ENCODE measurements around the gene KSR1.

Gene KSR1

DNA sequence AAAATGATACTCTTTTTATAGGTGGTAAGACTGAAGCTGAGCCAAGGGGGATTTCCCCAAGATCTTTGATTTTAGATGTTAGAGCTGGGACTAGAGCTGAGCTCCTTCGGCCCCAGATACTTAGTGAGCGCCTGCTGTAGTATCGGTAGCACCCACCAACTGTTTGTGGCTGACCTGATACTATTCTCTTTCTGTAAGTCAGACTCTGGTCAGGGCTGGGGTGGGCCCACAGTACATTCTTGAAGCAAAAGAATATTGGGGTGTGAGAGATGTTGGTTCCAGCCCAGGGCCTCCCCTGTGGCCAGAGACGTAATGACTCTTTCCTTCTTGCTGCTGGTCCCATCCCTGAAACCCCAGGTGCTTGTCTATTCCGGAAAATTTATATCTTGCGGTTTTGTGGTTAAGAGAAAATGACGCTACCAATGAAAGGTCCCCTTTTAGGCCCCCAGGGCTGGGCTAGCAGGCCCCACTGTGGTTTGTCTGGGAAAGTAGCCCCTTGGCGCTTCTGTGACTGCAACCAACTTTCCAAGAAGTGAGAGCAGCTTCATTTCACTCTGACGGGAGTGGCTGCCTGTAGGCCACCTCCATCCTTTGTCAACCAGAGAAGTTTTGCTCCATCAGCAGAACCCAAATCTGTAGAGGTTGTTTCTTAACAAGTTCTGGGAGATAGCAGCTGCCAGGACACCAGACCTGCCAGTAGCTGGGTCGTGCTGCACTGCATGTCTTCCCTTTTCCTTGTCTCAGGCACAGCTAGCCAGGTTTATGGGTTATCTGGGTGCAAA, 88.3 kb downstream of the KSR1 start:
- Mint-ChIP-seq H3K27me3 (no peaks in the 10 kb centered on the region), H3K4me3 (no peak overlapping the region), H3K27ac (no peak overlapping the region), H3K4me1 (ENCODE audit: low read depth) (peaks cover 62% of the 10 kb centered on the region), H3K9me3 (no peaks in the 10 kb centered on the region), H3K36me3 (ENCODE audit: low read depth) (no peaks in the 10 kb centered on the region)
- intact Hi-C loops (cut with micrococcal nuclease): no loop called here

DNA sequence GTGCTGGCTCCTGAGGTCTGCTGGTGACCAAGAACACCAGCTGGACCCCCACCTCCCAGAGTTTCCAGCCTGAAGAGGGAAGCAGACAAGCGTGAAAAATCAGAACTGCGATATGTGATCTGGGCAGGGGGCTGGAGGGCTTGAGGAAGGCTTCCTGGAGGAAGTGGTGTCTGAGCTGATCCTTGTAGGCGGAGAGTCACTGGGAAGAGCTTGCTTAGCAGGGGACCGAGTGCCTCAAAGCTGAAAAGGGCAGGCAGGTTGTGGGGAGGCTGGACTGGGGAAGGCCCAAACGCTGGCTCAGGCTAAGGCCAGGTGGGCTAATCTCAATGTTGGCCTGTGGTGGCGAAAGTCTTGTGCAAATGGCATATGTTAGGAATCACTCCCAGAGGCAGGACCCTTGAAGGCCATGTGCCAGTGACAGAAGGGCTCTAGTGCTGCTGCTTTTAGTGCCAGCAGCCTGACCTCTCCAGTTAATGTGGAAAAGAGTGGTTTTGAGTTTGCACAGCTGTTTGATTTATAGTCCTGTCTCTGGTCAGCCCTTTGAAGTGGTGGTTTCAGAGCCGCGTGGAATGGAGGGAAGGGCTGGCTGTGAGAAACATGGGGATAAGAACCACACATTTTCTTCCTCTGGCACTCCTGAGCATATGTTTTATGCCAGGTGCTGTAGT, 89.4 kb downstream of the KSR1 start:
- intact Hi-C loops (cut with micrococcal nuclease): no loop called here
- no peak overlapping the region for H3K4me3 Mint-ChIP-seq
- no peaks in the 10 kb centered on the region for H3K36me3 Mint-ChIP-seq (ENCODE audit: low read depth)

DNA sequence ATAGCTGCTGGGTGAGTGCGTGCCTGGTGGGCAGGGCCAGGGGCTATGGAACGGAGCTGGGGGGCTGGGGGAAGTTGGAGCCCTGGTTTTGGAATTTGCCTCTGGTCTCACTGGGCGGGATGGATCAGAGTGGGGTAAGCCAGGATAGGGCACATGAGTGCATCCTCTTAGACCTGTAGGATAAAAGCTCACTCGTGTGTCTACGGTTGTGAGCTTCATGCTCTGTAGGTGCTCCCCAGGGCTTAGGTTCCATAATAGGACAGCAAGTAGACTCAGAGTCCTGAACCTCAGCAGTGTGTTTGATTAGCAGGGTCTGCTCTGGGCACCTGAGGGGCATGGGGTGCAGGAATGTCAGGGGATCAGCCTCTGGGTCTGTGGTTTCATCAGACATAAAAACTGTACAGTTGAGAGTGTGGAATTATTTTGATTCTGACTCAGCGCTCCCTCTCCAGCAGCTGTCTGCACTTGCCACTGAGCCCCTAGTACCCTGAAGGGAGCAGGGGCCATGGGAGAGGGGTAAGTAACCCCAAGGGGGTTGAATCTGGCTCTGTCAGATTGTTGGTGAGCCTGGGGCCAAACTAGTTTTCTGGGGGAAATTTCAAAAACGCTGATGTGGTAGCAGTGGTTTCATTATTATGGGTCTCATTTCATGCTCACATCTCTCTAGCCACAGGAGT, 90.5 kb downstream of the KSR1 start:
- no peak overlapping the region for H3K4me3 Mint-ChIP-seq
- H3K27me3 Mint-ChIP-seq: no peaks in the 10 kb centered on the region
- intact Hi-C loops (cut with micrococcal nuclease): no loop called here
- H3K27ac Mint-ChIP-seq: no peak overlapping the region
- H3K9me3 Mint-ChIP-seq: no peaks in the 10 kb centered on the region
- H3K36me3 Mint-ChIP-seq (ENCODE audit: low read depth): peaks cover 7% of the 10 kb centered on the region
- H3K4me1 Mint-ChIP-seq (ENCODE audit: low read depth): peaks cover 43% of the 10 kb centered on the region

More for the DNA sequence above, 89.4 kb downstream of the KSR1 start:
- H3K27me3 Mint-ChIP-seq: no peaks in the 10 kb centered on the region
- no peaks in the 10 kb centered on the region for H3K9me3 Mint-ChIP-seq
- H3K4me1 Mint-ChIP-seq (ENCODE audit: low read depth): peaks cover 51% of the 10 kb centered on the region
- peak overlapping the region; percentile 36 for H3K27ac Mint-ChIP-seq

DNA sequence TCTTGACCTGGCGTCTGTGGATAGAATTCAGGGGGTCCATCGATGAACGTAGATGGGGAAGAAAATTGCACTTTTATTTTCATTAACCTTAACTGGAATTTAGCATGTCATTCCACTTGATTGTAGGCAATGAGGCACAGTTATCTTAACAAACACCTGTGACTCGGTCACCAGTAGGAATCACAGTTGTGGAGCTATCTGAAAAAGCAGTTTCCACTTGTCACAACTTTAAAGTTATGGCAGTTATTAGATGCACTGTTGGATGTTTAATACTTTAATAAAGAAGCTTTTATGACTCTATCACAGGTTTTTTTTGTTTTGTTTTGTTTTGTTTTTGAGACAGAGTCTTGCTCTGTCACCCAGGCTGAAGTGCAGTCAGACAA, 91.0 kb downstream of the KSR1 start:
- Mint-ChIP-seq H3K9me3 (no peaks in the 10 kb centered on the region), H3K27me3 (no peaks in the 10 kb centered on the region), H3K4me1 (ENCODE audit: low read depth) (peaks cover 44% of the 10 kb centered on the region), H3K4me3 (no peak overlapping the region), H3K36me3 (ENCODE audit: low read depth) (peaks cover 11% of the 10 kb centered on the region), H3K27ac (no peak overlapping the region)
- intact Hi-C loops (cut with micrococcal nuclease): no loop called here

- Mint-ChIP-seq H3K4me3 (no peak overlapping the region), H3K4me1 (ENCODE audit: low read depth) (peaks cover 49% of the 10 kb centered on the region), H3K36me3 (ENCODE audit: low read depth) (peaks cover 20% of the 10 kb centered on the region), H3K9me3 (no peaks in the 10 kb centered on the region), H3K27me3 (no peaks in the 10 kb centered on the region), H3K27ac (no peak overlapping the region)
- intact Hi-C loops (cut with micrococcal nuclease): no loop called here
Observed at GRCh38 chr17:27548369-27548768, 92.1 kb downstream of the KSR1 start.

GRCh38 chr17:27549251-27549893, 93.1 kb downstream of the KSR1 start:
- intact Hi-C loops (cut with micrococcal nuclease): no loop called here
- H3K27ac Mint-ChIP-seq: no peak overlapping the region
- no peak overlapping the region for H3K4me3 Mint-ChIP-seq
- H3K9me3 Mint-ChIP-seq: no peaks in the 10 kb centered on the region
- H3K36me3 Mint-ChIP-seq (ENCODE audit: low read depth): peaks cover 20% of the 10 kb centered on the region
- H3K27me3 Mint-ChIP-seq: no peaks in the 10 kb centered on the region
- peaks cover 44% of the 10 kb centered on the region for H3K4me1 Mint-ChIP-seq (ENCODE audit: low read depth)

DNA sequence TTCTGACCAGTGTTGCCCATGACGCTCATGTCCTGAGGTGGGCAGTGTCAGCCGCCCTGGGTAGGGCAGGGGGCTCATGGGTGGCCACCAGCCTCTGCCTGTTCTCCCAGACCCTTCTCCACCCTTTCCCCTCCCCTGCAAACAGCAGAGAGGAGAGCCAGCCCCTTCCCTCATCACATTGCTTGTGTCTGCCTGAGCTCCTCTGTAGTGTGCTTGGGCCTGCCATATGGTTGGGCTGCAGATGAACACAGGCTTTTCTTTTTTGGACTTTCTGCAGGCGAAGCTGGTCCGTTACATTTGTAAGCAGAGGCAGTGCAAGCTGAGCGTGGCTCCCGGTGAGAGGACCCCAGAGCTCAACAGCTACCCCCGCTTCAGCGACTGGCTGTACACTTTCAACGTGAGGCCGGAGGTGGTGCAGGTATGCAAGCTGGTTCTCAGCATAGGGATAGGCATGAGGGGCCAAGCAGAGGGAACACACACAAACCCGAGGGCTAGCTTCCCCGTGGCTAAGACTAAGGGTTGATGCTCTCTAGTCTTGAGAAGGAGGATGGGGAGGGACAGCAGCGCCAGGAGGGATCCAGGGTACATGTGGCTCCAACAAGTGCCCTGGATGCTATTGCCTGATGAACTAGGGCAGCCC, 94.2 kb downstream of the KSR1 start:
- Mint-ChIP-seq H3K9me3 (no peaks in the 10 kb centered on the region), H3K36me3 (ENCODE audit: low read depth) (peaks cover 20% of the 10 kb centered on the region), H3K4me1 (ENCODE audit: low read depth) (peaks cover 40% of the 10 kb centered on the region), H3K27ac (no peak overlapping the region), H3K27me3 (no peaks in the 10 kb centered on the region), H3K4me3 (no peak overlapping the region)
- intact Hi-C loops (cut with micrococcal nuclease): no loop called here

- H3K27ac Mint-ChIP-seq: no peak overlapping the region
- H3K36me3 Mint-ChIP-seq (ENCODE audit: low read depth): peaks cover 20% of the 10 kb centered on the region
Observed at GRCh38 chr17:27550974-27551505, 94.8 kb downstream of the KSR1 start.

GRCh38 chr17:27551701-27552248, 95.5 kb downstream of the KSR1 start:
- no peaks in the 10 kb centered on the region for H3K27me3 Mint-ChIP-seq
- H3K4me1 Mint-ChIP-seq (ENCODE audit: low read depth): peaks cover 28% of the 10 kb centered on the region
- H3K9me3 Mint-ChIP-seq: no peaks in the 10 kb centered on the region
- intact Hi-C loops (cut with micrococcal nuclease): no loop called here
- no peak overlapping the region for H3K4me3 Mint-ChIP-seq
- no peak overlapping the region for H3K27ac Mint-ChIP-seq
- H3K36me3 Mint-ChIP-seq (ENCODE audit: low read depth): peaks cover 20% of the 10 kb centered on the region

More at GRCh38 chr17:27550974-27551505, 94.8 kb downstream of the KSR1 start:
- intact Hi-C loops (cut with micrococcal nuclease): no loop called here
- no peaks in the 10 kb centered on the region for H3K9me3 Mint-ChIP-seq
- H3K4me1 Mint-ChIP-seq (ENCODE audit: low read depth): peaks cover 35% of the 10 kb centered on the region
- no peak overlapping the region for H3K4me3 Mint-ChIP-seq
- H3K27me3 Mint-ChIP-seq: no peaks in the 10 kb centered on the region

DNA sequence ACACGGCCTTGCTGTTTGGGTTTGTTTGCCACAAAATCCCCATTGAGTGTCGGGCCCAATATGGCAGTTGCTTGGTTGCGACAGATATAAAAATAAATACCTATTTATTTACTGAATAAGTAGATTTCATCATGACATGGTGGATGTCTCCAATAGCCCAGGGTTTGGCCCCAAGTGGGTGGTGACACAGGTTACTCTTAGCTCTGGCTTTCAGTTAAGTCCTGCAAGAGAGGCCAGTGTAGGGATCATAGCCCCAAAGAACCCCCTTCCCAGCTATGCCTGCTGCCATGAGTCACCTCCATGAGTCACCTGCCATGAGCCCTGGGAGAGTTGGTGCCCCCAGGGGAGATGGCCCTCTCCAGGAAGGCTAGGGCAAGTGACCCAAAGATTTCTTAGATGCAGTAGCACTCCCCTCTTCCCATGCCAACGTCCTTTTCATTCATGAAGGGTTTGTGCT, 96.1 kb downstream of the KSR1 start:
- Mint-ChIP-seq H3K27me3 (no peaks in the 10 kb centered on the region), H3K4me1 (ENCODE audit: low read depth) (peaks cover 22% of the 10 kb centered on the region), H3K4me3 (no peak overlapping the region), H3K9me3 (no peaks in the 10 kb centered on the region), H3K36me3 (ENCODE audit: low read depth) (peaks cover 20% of the 10 kb centered on the region), H3K27ac (no peak overlapping the region)
- intact Hi-C loops (cut with micrococcal nuclease): no loop called here

- Mint-ChIP-seq H3K27me3 (no peaks in the 10 kb centered on the region), H3K36me3 (ENCODE audit: low read depth) (peaks cover 25% of the 10 kb centered on the region), H3K4me3 (no peak overlapping the region), H3K27ac (peak overlapping the region; percentile 11), H3K9me3 (no peaks in the 10 kb centered on the region), H3K4me1 (ENCODE audit: low read depth) (peaks cover 22% of the 10 kb centered on the region)
- intact Hi-C loops (cut with micrococcal nuclease): no loop called here
Observed at GRCh38 chr17:27553019-27553511, 96.8 kb downstream of the KSR1 start.

DNA sequence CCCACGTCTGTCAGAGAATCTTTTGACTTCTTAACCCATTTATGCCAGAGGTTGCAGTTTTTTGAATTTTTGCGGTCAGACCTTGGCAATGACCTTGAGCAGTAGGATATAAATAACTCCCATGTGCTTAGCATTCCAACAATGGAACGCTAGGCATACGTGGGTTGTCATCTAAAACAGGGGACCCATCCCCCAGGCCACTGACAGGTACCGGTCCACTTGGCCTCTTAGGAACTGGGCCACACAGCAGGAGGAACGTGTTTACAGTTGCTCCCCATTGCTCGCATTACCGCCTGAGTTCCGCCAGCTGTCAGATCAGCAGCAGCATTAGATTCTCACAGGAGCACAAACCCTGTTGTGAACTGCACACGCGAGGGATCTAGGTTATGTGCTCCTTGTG, 97.9 kb downstream of the KSR1 start:
- Mint-ChIP-seq H3K4me3 (no peak overlapping the region), H3K27me3 (no peaks in the 10 kb centered on the region), H3K27ac (no peak overlapping the region), H3K4me1 (ENCODE audit: low read depth) (peaks cover 29% of the 10 kb centered on the region), H3K36me3 (ENCODE audit: low read depth) (peaks cover 35% of the 10 kb centered on the region), H3K9me3 (no peaks in the 10 kb centered on the region)
- intact Hi-C loops (cut with micrococcal nuclease): no loop called here

- Mint-ChIP-seq H3K27me3 (no peaks in the 10 kb centered on the region), H3K27ac (no peak overlapping the region), H3K4me1 (ENCODE audit: low read depth) (peaks cover 36% of the 10 kb centered on the region), H3K4me3 (no peak overlapping the region), H3K9me3 (no peaks in the 10 kb centered on the region), H3K36me3 (ENCODE audit: low read depth) (peaks cover 35% of the 10 kb centered on the region)
- intact Hi-C loops (cut with micrococcal nuclease): no loop called here
Observed at GRCh38 chr17:27554911-27555310, 98.7 kb downstream of the KSR1 start.
